A549 (cell line): ENCODE data around the gene ABI3.

Experiments used
- MAFK ChIP-seq: fragments of 450-650 bp; IDR thresholded peaks from 2 replicates; pipeline ENCODE4 v1.6.1; 2014; ENCODE audit not compliant: partially characterized antibody
- RAD21 ChIP-seq, 2 experiments: fragments of >200 bp in 1 of 2; sonication (Bioruptor Twin) in 1 of 2; formaldehyde crosslinking in 1 of 2; IDR thresholded peaks in 1 of 2; conservative IDR thresholded peaks in 1 of 2; 2 replicates in 1 of 2; 3 replicates in 1 of 2; pipeline ENCODE4 v1.6.1; 2012 to 2018; ENCODE audit warnings: inconsistent platforms in 1 of 2
- RCOR1 ChIP-seq: fragments of 150-350 bp; IDR thresholded peaks from 2 replicates; pipeline ENCODE4 v1.6.1; 2014; ENCODE audit warnings: antibody characterized with exemption, low read length, low read depth

- TF ChIP-seq MAFK: no peak
- TF ChIP-seq RCOR1: no peak
- no peak for TF ChIP-seq RAD21 (conservative IDR thresholded peaks at IDR 0.05 in 1 of 2, IDR thresholded peaks at IDR 0.05 in 1 of 2)
Measured at GRCh38 chr17:49267912-49268311, 57.4 kb downstream of the ABI3 start.
